Measurements from ENCODE around the gene C5. TPM values are rescaled to one million over a fixed set of nuclear protein-coding genes. Genes with fewer than 3 reads are reported as not detected.

C5 gene
- total RNA-seq, 1 experiment from 2014 or later, result 0.66 TPM

DNA sequence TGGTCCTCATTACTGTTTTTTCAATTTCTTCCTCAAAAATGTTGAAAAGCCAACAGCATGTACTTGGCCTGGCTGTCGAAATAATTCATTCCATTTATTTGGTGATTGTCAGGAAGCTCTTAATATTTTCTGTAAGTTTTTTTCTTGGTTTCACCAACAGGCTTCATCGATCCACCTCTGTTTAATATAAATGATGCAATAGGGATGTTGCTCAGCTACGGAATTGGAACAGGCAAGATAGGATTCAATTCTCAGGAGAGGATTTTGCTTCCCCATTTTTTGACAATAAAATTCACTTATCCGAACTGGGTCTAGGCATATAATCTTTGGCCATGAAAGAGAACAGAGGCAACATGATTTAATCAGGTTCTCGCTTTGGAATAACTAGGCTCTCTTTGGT, 30.8 kb downstream of the C5 start:
- H3K4me2 ChIP-seq (ENCODE audit: low read length), result no peak overlapping the region
- no TSS peak for BruUV-seq (replicated peaks)
- no peaks in the 10 kb centered on the region for H4K20me1 ChIP-seq (ENCODE audit: insufficient read depth)
- no peaks in the 10 kb centered on the region for H3K27me3 ChIP-seq (ENCODE audit: insufficient read depth, low read length)
- peaks cover 0 to 4% of the 10 kb centered on the region in 2 experiments; a peak in 1 of 4 replicates for H3K4me1 ChIP-seq (ENCODE audit: control insufficient read depth in 1 of 2, insufficient read depth in 2 of 2, low read length in 2 of 2)
- no peak overlapping the region for H3K27ac ChIP-seq (ENCODE audit: low read depth, low read length)
- no peak overlapping the region for H3K4me3 ChIP-seq (replicated peaks in 1 of 2; ENCODE audit: low read depth in 1 of 2, low read length in 2 of 2)
- H3K36me3 ChIP-seq (ENCODE audit: control insufficient read depth in 1 of 2, insufficient read depth in 2 of 2, low read length in 2 of 2), result no peaks in the 10 kb centered on the region
- ChIA-PET CTCF (no interaction called here), RAD21 (ENCODE audit: low non-redundant PET in 1 of 2, low total read pairs in 2 of 2, uncharacterized antibody in 2 of 2, unreplicated experiment in 2 of 2) (no interaction called here), POLR2A (no interaction called here)
- intact Hi-C loops (cut with micrococcal nuclease), result no loop called here
- H3K9me2 ChIP-seq (ENCODE audit: insufficient read depth), result no peaks in the 10 kb centered on the region
- no peak for DNase-seq (ENCODE audit: low read depth, low spot score)
- H3K79me2 ChIP-seq (ENCODE audit: insufficient read depth, low read length), result no peaks in the 10 kb centered on the region
- no peaks in the 10 kb centered on the region for H3K9me3 ChIP-seq (ENCODE audit: control insufficient read depth in 1 of 2, insufficient read depth in 1 of 2, low read depth in 1 of 2, low read length in 2 of 2)
- TF ChIP-seq CEBPB (IDR thresholded peaks at IDR 0.05; ENCODE audit: low read depth), result no peak
- no peak for TF ChIP-seq EGR1 (IDR thresholded peaks at IDR 0.05; ENCODE audit: low read depth)
- TF ChIP-seq, protein P1, sequence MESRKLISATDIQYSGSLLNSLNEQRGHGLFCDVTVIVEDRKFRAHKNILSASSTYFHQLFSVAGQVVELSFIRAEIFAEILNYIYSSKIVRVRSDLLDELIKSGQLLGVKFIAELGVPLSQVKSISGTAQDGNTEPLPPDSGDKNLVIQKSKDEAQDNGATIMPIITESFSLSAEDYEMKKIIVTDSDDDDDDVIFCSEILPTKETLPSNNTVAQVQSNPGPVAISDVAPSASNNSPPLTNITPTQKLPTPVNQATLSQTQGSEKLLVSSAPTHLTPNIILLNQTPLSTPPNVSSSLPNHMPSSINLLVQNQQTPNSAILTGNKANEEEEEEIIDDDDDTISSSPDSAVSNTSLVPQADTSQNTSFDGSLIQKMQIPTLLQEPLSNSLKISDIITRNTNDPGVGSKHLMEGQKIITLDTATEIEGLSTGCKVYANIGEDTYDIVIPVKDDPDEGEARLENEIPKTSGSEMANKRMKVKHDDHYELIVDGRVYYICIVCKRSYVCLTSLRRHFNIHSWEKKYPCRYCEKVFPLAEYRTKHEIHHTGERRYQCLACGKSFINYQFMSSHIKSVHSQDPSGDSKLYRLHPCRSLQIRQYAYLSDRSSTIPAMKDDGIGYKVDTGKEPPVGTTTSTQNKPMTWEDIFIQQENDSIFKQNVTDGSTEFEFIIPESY (IDR thresholded peaks at IDR 0.05; ENCODE audit: extremely low read depth, insufficient replicate concordance, low read length), result no peak
- no peak for TF ChIP-seq YY1 (IDR thresholded peaks at IDR 0.05; ENCODE audit: extremely low read depth, insufficient replicate concordance, low read depth, low read length)
- TF ChIP-seq CBX3 (IDR thresholded peaks at IDR 0.05; ENCODE audit: low read depth), result no peak
- TF ChIP-seq TCF7L2 (IDR thresholded peaks at IDR 0.05; ENCODE audit: borderline replicate concordance, extremely low read depth, insufficient read depth, insufficient read length), result no peak
- TF ChIP-seq, protein P2, sequence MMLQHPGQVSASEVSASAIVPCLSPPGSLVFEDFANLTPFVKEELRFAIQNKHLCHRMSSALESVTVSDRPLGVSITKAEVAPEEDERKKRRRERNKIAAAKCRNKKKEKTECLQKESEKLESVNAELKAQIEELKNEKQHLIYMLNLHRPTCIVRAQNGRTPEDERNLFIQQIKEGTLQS (IDR thresholded peaks at IDR 0.05), result no peak
- no peak for TF ChIP-seq POLR2AphosphoS5 (IDR thresholded peaks at IDR 0.05; ENCODE audit: low read depth, low read length)
- TF ChIP-seq JUND (IDR thresholded peaks at IDR 0.05), result no peak
- no peak for TF ChIP-seq SIN3A (IDR thresholded peaks at IDR 0.05; ENCODE audit: low read depth)
- no peak for TF ChIP-seq FOSL1 (IDR thresholded peaks at IDR 0.05; ENCODE audit: low read depth)
- no peak for TF ChIP-seq ZNF274 (IDR thresholded peaks at IDR 0.05; ENCODE audit: low read depth, low read length)
- no peak for TF ChIP-seq SP1 (IDR thresholded peaks at IDR 0.05; ENCODE audit: low read depth)
- no peak for TF ChIP-seq SRF (IDR thresholded peaks at IDR 0.05; ENCODE audit: low read depth)
- no peak overlapping the region for H3K9ac ChIP-seq (ENCODE audit: low read length)
- no peak for ATAC-seq
- H2AFZ ChIP-seq (ENCODE audit: low read depth, low read length, poor library complexity, severe bottlenecking), result no peak overlapping the region

Measured in HCT116 (cell line).